GM18505 (cell line): ENCODE results near the gene UBE2H.
A peak's percentile ranks its signal among the peaks of the same experiment; 100 is the strongest.
"Not testable (repeated sequence)": the region's sequence is repeated elsewhere in the genome, so short reads cannot be mapped to it uniquely, and the experiment has no call there.

Source experiments
- ATAC-seq: cut with Tn5 transposase; IDR thresholded peaks from one replicate; pipeline ENCODE4 v1.9.1; 2021; ENCODE audit not compliant: unreplicated experiment
- POLR2A ChIP-seq: IDR thresholded peaks from 4 replicates; pipeline ENCODE4 v1.6.1; 2011; ENCODE audit warnings: borderline replicate concordance; ENCODE audit not compliant: insufficient read depth, insufficient read length; ENCODE audit errors: extremely low read depth

UBE2H gene

DNA sequence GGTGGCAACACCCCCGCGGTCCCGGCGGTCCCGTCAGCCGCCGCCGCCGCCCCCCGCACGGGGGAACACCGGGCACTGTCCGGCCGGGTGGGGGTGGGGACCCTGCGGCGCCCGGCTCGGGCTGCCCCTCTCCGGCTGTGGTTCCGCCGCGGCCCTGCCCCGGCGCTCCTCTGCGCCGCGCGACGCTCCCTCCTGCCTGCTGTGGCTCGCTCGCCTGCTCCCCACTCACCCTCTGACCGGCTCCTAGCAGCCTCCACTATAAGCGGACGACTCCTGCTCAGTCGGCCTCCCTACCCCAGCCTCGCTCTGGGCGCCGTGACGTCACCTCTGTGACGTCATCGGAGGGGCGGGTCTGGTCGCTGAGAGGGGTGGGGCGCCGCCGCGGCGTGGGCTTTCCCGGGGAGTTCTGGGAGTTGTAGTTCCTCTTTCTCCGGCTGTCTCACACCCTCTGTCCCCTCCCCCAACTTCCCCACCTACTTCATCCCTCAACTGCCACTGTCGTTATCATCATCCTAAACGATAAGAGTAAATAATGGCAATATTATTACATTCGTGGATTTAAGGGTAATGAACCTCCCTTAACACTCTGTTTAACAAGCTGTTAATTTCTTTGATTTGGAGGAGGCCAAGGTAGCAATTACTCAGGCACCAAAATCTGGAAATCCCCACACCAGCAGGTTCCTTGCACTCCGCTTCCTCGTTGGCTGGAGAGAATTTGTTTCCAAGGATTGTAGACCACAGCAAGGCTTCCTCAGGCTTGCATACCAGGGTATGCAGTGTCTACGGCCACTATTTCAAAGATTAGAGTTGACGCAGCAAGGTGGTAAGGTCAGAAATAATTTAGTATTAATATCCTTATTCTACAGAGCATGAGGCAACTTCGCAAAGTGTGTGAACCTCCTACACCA, at the start of gene UBE2H:
Gene UBE2H, minus strand, starts transcription at position 308 of the 908 bp plus-strand sequence. CDS start 405 bp downstream, outside the sequence.
- peak; percentile 69 for ATAC-seq
- TF ChIP-seq POLR2A = peak; percentile 84

DNA sequence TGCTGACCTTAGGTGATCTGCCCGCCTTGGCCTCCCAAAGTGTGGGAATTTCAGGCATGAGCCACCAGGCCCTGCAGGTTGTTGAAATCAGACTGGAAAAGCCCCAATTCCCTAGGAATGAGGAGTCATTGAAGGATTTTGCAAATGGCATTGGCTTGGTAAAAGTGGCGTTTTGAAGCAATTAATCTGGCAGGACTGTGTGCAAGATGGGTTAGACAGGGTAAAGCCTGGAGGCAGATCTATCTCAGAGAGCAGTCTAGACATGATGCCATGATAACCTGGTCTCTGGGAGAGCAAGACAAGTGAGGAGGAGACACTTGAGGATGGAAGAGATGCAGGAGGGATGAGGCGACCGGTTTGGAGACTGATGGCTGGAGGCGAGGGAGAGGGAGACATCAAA, 45.7 kb upstream of the UBE2H start:
- TF ChIP-seq POLR2A = no peak
- ATAC-seq = no peak

GRCh38 chr7:129997285-129997684, 44.5 kb upstream of the UBE2H start:
- no peak for TF ChIP-seq POLR2A
- ATAC-seq = no peak

DNA sequence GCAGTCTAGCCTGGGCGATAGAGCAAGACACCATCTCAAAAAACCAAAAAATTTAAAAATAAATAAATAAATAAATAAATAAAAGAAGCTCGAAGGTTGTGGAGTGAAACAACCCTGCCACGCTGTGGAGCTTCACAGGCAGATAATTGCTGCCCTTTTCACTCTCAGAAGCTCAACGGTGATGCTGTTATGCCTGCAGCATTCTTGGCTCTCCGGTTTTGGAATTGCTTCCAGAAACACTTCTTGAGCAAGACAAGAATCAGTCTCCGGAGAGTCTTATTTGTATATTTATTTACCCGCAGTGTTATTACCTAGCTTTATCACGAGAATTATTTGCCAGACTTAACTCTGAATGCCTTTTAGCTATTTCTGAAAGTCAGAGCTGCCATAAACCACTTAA, 40.5 kb upstream of the UBE2H start:
- ATAC-seq = no peak
- no peak for TF ChIP-seq POLR2A

DNA sequence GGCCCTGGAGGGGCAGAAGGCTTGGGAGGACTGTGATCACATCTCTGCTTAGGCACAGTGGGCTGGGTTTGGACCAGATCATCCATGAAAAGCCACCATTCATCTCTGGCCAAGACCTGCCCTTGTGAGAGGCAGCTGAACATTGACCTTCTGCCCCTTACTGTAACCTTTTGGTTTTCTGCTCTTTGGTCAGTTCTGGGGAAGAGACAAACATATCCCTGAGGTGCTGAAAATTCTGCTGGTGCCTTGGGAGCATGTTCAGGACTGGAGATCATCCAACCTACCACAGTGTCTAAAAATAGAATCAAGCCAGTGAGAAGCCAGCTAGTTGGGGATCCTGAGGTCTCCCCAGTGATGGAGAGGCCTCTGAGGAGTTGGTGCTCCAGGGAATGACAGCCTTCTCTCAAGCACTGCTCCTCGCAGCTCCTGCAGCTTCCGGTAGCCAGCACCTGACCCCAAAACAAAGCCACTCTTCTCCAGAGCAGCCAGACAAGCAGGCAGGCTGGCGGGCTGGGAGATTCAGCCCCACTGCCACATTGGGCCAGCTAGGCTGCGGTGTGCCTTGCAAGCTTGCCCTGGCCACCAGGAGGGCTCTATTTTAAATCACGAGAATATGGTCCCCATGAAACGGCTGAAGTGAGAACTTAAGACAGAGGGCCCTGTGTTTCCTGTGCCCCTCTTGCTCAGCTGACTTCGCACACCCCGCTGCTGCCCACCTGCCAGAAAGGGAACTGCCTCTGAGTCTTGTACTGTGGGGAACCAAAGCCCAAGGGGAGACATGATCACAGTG, 37.8 kb upstream of the UBE2H start:
- no peak for ATAC-seq
- no peak for TF ChIP-seq POLR2A

- no peak for ATAC-seq
- no peak for TF ChIP-seq POLR2A
Observed at GRCh38 chr7:129989466-129989865, 36.7 kb upstream of the UBE2H start.

DNA sequence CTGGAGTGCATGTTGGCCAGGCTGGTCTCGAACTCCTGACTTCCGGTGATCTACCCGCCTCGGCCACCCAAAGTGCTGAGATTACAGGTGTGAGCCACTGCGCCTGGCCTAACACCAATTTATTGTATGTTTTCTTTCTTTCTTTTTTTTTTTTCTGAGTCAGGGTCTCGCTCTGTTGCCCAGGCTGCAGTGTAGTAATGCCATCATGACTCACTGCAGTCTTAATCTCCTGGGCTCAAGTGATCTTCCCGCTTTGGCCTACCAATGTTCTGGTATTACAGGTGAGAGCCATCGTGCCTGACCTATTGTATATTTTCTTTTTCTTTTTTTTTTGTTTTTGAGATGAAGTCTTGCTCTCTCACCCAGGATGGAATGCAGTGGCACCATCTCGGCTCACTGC, 33.8 kb upstream of the UBE2H start:
- no peak for TF ChIP-seq POLR2A
- ATAC-seq = no peak

- TF ChIP-seq POLR2A = no peak
- no peak for ATAC-seq
Observed at GRCh38 chr7:129980667-129981066, 27.9 kb upstream of the UBE2H start.

- no peak for ATAC-seq
- TF ChIP-seq POLR2A = no peak
Observed at GRCh38 chr7:129975309-129975708, 22.5 kb upstream of the UBE2H start.

GRCh38 chr7:129970816-129971215, 18.1 kb upstream of the UBE2H start:
- ATAC-seq = no peak
- TF ChIP-seq POLR2A = no peak

- ATAC-seq = no peak
- no peak for TF ChIP-seq POLR2A
Observed at GRCh38 chr7:129969881-129970446, 17.2 kb upstream of the UBE2H start.

DNA sequence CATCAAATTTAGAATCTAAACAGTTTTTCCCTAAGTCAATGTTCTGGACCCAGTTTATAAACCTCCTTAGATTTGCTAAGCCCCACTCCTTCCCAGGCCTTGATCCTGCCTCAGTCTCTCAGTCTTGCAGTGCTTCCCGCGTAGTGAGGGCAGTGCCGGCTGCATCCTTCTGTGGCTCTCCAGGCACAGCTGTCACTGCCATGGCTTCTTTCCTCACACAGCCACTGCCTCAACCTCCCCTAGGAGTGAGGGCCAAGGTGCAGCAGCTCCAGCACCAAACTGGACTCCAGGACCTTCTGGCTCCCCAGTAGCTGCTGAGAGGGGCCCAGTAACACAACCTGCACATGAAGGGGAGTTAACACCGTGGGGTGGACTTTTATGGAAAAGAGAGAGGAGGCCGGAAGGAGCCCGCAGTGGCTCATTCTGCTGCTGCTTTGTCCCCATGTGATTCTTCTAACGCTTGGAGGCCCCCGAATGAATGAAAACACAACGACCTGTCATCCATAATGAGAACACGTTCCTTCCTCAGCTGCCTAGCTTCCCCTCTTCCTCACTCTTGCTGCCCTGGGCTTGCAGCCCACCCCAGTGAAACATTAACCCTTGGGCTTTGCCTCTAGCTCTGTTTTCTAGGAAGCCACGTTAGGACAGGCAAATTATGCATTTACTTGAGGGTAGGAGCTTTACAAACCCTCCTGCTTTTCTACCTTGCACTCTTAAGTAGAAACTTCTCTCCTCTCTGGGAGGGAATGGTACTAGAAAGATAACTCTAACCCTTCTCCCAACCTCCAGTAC, 16.0 kb upstream of the UBE2H start:
- no peak for TF ChIP-seq POLR2A
- no peak for ATAC-seq

GRCh38 chr7:129960204-129960475, 7.4 kb upstream of the UBE2H start:
- ATAC-seq = not testable (repeated sequence)
